ES-I3 (cell line): ENCODE measurements around the gene RBPMS2.
"Not testable (repeated sequence)": the region's sequence is repeated elsewhere in the genome, so short reads cannot be mapped to it uniquely, and the experiment has no call there.

Source experiments
- H3K36me3 ChIP-seq: 2 replicates; pipeline ENCODE4 v1.6.1; 2013; ENCODE audit warnings: mild to moderate bottlenecking, low read length, control low read depth, moderate library complexity; ENCODE audit not compliant: insufficient read depth
- H3K4me1 ChIP-seq: 2 replicates; pipeline ENCODE4 v1.6.1; 2013; ENCODE audit warnings: mild to moderate bottlenecking, control low read depth, low read length; ENCODE audit not compliant: insufficient read depth
- H3K9ac ChIP-seq: 2 replicates; pipeline ENCODE4 v1.6.1; 2013; ENCODE audit warnings: low read depth, mild to moderate bottlenecking, low read length, moderate library complexity
- H3K9me3 ChIP-seq: 2 replicates; pipeline ENCODE4 v1.6.1; 2013; ENCODE audit warnings: mild to moderate bottlenecking, low read length, moderate library complexity; ENCODE audit not compliant: control insufficient read depth, insufficient read depth

RBPMS2 gene

DNA sequence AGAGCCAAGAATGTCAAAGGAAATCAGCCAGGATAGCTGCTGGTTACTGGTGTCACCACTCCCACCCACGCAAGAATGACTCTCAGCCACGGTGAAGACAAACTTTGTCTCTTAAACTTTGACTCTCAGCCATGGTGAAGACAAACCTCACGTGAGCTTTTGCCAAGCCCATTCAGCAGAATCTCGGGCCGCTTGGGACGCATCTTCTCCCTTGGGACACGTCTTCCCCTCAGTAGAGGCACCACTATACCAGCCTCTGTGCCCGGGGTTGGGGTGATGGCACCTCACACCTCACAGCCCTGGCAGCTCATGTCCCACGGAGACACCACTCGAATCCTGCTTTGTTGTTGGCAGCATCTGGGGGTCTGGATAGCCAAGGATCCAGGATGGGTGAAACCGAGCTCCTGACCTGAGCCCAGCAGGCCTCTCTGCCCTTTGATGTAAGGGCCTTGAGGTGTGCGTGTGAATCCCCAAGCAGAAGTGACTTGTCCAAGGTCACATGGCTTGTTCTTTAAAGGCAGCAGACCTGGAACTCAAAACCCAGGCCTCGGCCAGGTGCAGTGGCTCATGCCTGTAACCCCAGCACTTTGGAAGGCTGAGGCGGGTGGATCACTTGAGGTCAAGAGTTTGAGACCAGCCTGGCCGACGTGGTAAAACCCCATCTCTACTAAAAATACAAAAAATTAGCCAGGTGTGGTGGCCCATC lies 21.8 kb downstream of the RBPMS2 start:
- H3K9me3 ChIP-seq, result no peaks in the 10 kb centered on the region
- H3K9ac ChIP-seq, result no peak overlapping the region
- H3K4me1 ChIP-seq, result peaks cover 24% of the 10 kb centered on the region
- H3K36me3 ChIP-seq, result peaks cover 14% of the 10 kb centered on the region

DNA sequence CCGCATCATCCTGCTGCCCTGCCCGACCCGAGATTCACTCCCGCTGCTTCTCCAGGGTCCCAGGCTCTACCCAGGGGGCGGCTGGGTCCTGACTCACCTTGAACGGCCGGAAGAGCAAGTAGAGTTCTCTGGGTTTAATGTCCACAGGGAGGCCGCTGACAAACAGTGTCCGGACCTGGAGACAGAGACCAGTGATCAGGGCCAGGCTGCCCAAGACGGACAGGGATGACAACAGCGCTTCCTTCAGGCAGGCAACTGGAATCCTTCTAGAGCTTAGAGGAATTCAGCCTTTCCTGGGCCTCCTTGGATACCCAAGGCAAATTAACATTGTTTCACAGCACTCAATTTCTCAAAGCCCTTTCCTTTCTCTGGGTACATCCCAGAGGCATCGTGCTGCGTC lies 23.9 kb downstream of the RBPMS2 start:
- Histone ChIP-seq H3K9ac (no peak overlapping the region), H3K9me3 (no peaks in the 10 kb centered on the region), H3K4me1 (peaks cover 17% of the 10 kb centered on the region), H3K36me3 (peaks cover 25% of the 10 kb centered on the region)

DNA sequence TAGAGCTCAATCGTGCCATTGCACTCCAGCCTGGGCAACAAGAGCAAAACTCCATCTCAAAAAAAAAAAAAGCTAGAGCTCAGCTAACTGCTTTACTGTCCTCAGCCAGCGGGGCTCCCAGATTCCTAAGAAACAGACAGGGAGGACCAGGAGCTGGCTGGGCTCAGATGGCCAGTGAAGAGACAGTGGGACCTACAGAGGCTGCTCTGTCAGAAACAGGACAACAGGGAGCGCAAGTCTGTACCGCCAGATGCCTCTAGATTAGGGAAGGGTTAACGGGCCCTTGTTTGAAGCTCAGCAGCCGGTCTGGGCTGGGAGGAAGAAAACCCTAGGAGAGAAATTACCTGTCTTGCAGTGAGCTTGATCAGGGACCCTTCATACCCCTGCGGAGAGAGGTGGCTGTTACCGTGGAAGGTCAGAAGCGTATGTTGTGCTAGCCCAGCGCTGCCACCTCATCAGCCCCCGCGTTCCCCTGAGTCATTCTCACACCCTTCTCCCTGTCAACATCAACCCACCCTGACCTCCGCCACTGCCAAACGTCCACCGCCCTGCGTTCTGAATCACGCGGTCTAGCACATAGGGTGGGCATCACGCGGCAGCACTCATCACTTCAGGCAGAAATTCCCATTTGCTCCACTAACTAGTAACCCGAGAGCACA lies 25.3 kb downstream of the RBPMS2 start:
- H3K36me3 ChIP-seq, result peaks cover 31% of the 10 kb centered on the region
- H3K4me1 ChIP-seq, result peaks cover 17% of the 10 kb centered on the region
- no peak overlapping the region for H3K9ac ChIP-seq
- no peaks in the 10 kb centered on the region for H3K9me3 ChIP-seq

DNA sequence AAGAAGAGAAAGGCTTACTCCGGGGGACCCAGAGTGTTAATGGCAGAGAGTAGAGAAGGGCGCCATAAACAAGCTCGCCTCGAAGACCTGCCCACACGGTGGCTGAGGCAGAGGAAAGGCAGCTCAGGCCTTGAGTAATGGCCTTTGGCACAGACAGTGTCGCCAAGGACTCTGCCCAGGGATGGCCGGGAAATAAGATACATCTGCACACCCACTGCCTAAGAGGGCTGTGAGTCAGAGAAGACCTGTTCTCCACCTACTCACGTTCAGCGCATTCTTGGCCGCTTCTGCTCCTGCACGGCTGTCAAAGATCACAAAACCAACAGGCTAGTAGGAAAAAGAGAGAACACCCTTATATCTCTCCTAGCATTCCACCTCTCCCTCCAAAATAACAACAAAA lies 26.2 kb downstream of the RBPMS2 start:
- Histone ChIP-seq H3K4me1 (peaks cover 17% of the 10 kb centered on the region), H3K36me3 (peaks cover 31% of the 10 kb centered on the region), H3K9me3 (no peaks in the 10 kb centered on the region), H3K9ac (no peak overlapping the region)

DNA sequence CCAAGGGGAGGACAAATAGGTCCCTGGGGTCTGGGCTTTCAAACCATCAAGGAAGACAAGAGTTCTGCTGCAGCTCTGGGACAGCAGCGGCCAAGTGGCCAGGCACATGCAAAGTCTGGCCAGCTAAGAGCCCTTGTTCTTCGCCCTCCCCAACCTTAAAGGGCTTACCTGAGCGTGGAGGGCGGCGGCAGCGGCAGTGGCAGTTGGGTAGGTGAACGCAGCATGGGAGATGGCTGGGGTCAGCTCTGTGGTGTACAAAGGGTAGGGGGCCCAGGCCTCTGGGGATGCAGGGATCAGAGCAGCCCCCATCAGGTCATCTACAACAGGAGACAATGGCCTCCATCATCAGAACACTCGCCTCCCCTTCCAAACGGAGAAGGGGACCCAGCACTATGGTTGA lies 27.1 kb downstream of the RBPMS2 start:
- H3K36me3 ChIP-seq, result peaks cover 31% of the 10 kb centered on the region
- peaks cover 17% of the 10 kb centered on the region for H3K4me1 ChIP-seq
- H3K9me3 ChIP-seq, result no peaks in the 10 kb centered on the region
- no peak overlapping the region for H3K9ac ChIP-seq

DNA sequence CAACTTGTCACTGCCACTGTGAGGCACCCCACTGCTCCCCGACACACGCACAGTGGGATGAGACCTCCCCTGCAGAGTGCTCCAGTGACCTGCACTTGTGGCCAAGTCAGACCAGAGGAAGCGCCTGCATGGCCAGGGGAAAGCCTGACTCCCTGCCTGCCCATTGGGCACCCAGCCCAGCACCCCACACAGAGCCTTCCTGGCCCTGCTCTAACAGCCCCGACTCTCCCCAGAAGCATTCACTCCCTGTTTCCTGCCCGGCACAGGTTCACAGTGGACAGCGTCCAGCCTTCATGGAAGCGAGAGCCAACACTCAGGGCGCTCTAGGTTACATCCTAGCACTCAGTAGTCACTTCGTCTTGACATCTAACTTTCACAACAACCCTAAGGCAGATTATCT lies 27.8 kb downstream of the RBPMS2 start:
- peaks cover 17% of the 10 kb centered on the region for H3K4me1 ChIP-seq
- no peak overlapping the region for H3K9ac ChIP-seq
- H3K36me3 ChIP-seq, result peaks cover 38% of the 10 kb centered on the region
- no peaks in the 10 kb centered on the region for H3K9me3 ChIP-seq

DNA sequence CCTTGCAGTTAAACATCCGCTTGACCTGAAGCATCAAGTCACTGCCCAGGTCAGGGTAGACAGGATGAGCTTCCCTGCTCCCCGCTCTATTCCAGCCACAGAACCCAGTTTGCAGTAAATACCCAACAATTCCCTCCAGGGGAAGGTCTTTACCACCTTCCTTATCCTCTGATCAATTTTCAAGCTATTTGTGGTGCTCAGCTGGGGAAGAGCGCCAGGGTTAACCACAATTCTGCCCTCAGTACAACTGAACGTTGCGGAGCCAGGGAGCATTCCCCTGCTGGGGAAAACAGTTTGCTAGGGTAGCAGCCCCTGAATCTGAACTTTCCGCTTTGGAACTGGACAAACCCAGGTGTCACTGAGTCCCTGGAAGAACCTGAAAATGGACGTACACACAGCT lies 28.5 kb downstream of the RBPMS2 start:
- H3K4me1 ChIP-seq, result peaks cover 12% of the 10 kb centered on the region
- no peaks in the 10 kb centered on the region for H3K9me3 ChIP-seq
- H3K36me3 ChIP-seq, result peaks cover 39% of the 10 kb centered on the region
- no peak overlapping the region for H3K9ac ChIP-seq

DNA sequence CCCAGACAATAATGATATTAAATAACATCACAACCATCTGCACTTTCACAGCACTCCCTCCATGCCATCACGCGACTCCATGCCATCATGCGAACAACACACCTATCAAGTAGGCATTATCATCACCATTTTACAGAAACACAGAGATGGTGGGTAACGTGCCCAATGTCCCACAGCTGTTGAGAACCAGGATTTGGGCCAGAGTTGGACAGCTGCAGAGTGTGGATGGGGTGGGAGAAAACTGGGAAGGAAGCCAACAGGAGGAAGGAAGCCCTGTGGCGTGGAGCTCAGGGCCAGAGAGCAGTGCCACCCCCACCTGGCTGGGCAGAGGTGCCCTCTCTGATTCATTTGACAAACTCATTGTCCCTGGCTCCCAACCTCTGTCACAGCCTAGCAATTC lies 29.0 kb downstream of the RBPMS2 start:
- H3K4me1 ChIP-seq, result peaks cover 7% of the 10 kb centered on the region
- no peak overlapping the region for H3K9ac ChIP-seq
- peaks cover 41% of the 10 kb centered on the region for H3K36me3 ChIP-seq
- H3K9me3 ChIP-seq, result no peaks in the 10 kb centered on the region

DNA sequence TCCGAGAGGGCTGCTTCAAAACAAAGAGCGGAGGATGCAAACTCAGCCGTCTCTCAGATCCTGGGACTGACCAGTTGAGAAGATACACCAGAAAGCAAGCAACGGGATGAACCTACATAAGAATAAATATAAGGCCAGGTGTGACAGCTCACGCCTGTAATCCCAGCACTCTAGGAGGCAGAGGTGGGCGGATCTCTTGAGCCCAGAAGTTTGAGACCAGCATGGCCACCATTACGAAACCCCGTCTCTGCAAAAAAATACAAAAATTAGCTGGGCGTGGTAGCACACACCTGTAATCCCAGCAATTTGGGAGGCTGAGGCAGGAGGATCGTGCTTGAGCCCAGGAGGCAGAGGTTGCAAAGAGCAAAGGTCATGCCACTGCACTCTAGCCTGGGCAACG lies 31.7 kb downstream of the RBPMS2 start:
- H3K36me3 ChIP-seq, result peaks cover 58% of the 10 kb centered on the region
- no peaks in the 10 kb centered on the region for H3K4me1 ChIP-seq
- no peak overlapping the region for H3K9ac ChIP-seq
- H3K9me3 ChIP-seq, result no peaks in the 10 kb centered on the region

DNA sequence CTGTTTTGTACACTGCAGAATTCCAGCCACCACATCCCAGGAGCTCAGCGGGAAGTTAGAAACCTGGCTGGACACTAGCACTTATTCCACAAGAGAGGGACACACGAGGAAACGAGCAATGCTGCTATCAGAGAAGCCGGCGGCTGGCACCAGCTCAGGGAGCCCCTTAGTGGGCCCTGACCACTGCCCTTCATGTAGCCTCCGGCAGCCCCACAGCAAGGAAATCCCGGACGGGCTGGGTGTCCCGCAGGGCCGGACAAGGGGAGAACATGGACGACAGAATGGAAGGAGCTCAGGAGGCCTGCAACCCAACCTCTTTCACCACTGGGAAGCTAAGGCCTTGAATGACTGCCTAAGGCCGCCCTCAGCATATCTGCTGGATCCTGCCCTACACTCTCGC lies 32.5 kb downstream of the RBPMS2 start:
- Histone ChIP-seq H3K9me3 (no peaks in the 10 kb centered on the region), H3K36me3 (peaks cover 55% of the 10 kb centered on the region), H3K4me1 (no peaks in the 10 kb centered on the region), H3K9ac (no peak overlapping the region)

DNA sequence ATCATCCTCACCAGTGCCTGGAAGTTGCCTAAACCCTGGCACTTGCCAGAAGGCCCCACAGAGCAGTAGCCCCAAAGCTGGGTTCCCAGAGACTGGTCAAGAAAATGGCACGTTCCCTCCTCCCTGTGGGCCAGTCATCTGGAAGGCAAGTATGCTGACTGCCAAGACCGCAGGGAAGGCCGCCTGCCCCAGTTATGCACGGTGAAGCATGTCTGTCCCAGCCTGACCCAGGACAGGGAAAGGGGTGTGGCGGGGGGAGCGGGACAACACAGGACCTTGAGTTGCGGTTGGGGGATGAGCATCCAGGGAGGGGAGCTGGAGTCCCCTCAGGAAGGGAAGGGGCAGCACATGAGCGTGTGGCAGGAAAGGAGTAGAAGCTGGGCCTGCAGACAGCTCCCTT lies 33.0 kb downstream of the RBPMS2 start:
- H3K36me3 ChIP-seq, result peaks cover 53% of the 10 kb centered on the region
- no peaks in the 10 kb centered on the region for H3K9me3 ChIP-seq
- H3K4me1 ChIP-seq, result no peaks in the 10 kb centered on the region
- no peak overlapping the region for H3K9ac ChIP-seq

DNA sequence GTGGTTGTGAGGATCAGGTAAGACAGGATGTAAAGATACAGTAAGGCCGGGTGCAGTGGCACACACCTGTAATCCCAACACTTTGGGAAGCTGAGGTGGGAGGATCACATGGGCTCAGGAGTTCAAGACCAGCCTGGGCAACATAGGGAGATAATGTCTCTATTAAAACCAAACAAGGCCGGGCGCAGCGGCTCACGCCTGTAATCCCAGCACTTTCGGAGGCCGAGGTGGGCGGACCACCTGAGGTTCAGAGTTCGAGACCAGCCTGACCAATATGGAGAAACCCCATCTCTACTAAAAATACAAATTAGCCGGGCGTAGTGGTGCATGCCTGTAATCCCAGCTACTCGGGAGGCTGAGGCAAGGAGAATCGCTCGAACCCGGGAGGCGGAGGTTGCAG lies 33.7 kb downstream of the RBPMS2 start:
- H3K36me3 ChIP-seq, result peaks cover 48% of the 10 kb centered on the region
- not testable (repeated sequence) for H3K9ac ChIP-seq, H3K4me1 ChIP-seq, H3K9me3 ChIP-seq

DNA sequence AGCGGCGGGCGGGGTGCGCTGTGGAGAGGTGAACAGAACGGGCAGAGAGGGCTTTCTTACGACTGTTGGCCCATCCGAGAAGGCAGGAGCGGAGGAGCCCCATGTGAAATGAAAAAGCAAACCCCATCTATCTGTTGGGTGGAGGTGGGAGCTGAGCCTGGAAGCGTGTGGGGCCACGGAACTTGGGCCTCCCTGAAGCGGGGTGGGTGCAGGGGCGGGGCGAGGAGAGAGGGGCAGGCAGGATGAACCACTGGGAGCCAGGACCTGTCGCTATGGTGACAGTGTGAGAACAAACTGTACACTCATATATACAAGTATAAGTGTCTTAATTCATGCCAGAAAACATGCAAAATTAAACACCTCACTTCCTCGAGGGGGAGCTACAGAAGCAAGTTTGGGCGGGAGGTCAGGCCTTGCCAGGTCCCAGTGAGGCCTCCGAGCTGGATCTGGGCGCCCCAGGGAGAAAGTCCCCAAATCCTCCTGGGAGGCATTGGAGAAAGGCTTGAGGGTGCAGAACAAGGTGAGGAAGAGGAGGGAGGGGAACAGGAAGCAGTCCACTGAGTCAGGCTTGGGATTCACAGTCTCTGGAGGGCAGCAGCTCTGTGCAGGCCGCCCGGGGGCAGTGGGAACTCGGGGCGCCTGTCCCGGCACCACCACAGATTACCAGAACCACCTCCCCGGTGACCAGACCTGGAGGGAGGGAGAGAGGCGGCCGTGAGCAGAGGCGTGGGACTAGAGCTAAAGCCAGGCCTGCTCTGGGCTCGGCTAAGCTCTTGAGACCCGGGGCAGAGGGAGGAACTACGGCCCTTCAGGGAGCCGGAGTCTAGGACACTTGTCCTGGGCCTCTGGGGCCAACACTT lies 34.8 kb downstream of the RBPMS2 start:
- Histone ChIP-seq H3K9ac (no peak overlapping the region), H3K36me3 (peaks cover 40% of the 10 kb centered on the region), H3K9me3 (no peaks in the 10 kb centered on the region), H3K4me1 (no peaks in the 10 kb centered on the region)

DNA sequence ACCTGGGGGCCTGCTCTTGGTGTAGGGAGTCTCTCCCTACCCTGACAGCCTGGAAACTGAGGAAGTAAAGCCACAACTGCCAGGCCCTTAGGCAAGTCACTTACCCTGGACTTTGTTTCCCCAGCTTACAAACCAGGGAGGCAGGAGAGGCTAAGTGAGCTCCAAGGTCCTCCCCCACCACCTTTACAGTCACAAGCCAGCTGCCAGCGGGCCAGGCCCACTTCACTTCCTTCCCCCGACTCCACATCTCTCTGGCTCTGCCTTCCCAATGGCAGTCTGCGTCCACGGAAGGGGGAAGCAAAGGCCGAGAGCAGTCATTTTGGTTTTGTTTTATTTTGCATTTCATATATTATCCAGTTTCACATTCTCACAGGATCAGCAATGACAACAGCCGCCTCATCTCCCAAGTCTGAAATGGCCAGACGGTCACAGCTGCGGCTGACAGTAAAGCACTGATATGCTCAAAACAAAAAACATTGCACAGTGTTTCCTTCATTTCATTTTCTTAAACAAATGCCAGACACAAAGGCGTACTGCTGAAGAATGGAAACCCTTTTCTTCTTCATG lies 35.7 kb downstream of the RBPMS2 start:
- Histone ChIP-seq H3K9me3 (no peaks in the 10 kb centered on the region), H3K4me1 (no peaks in the 10 kb centered on the region), H3K9ac (no peak overlapping the region), H3K36me3 (peaks cover 40% of the 10 kb centered on the region)
